Neural cell (in vitro differentiated cells): ENCODE data around the gene RAI14. TPM values are rescaled to one million over a fixed set of nuclear protein-coding genes. Genes with fewer than 3 reads are reported as not detected.
"Not testable (repeated sequence)": the region's sequence is repeated elsewhere in the genome, so short reads cannot be mapped to it uniquely, and the experiment has no call there.

Experiments
- H2AFZ ChIP-seq: fragments of 200-600, 300-800 bp; sonication (generic), shearing (Covaris generic); 2 replicates; pipeline ENCODE4 v1.6.0; 2014; ENCODE audit warnings: low read depth, mild to moderate bottlenecking, antibody characterized with exemption, low read length, moderate library complexity
- H3F3A ChIP-seq: fragments of 200-600 bp; shearing (Covaris generic); 2 replicates; pipeline ENCODE4 v1.6.1; 2016; ENCODE audit warnings: mild to moderate bottlenecking, moderate library complexity, mixed read lengths, antibody characterized with exemption, low read length; ENCODE audit not compliant: insufficient read depth, poor library complexity, severe bottlenecking
- H3K27ac ChIP-seq: fragments of 200-600, 300-800 bp; sonication (generic), shearing (Covaris generic); 2 replicates; pipeline ENCODE4 v1.5.1; 2014; ENCODE audit warnings: mild to moderate bottlenecking, low read length, moderate library complexity
- H3K27me3 ChIP-seq: fragments of 300-800, 200-600 bp; sonication (generic), shearing (Covaris generic); 2 replicates; pipeline ENCODE4 v1.6.0; 2014; ENCODE audit warnings: mild to moderate bottlenecking, low read depth, low read length, moderate library complexity; ENCODE audit not compliant: insufficient read depth
- H3K36me3 ChIP-seq: fragments of 300-800, 200-600 bp; sonication (generic), shearing (Covaris generic); 2 replicates; pipeline ENCODE4 v1.5.1; 2014; ENCODE audit warnings: mild to moderate bottlenecking, antibody characterized with exemption, low read length, moderate library complexity; ENCODE audit not compliant: insufficient read depth
- H3K4me2 ChIP-seq: fragments of 300-800, 200-600 bp; sonication (generic), shearing (Covaris generic); 2 replicates; pipeline ENCODE4 v1.6.0; 2014; ENCODE audit warnings: mild to moderate bottlenecking, low read length
- H3K4me3 ChIP-seq: fragments of 300-800, 200-600 bp; sonication (generic), shearing (Covaris generic); 2 replicates; pipeline ENCODE4 v1.5.1; 2014; ENCODE audit warnings: mild to moderate bottlenecking, low read length, moderate library complexity
- H3K79me2 ChIP-seq: fragments of 200-600 bp; shearing (Covaris generic); replicated peaks from 2 replicates; pipeline ENCODE4 v1.6.0; 2014; ENCODE audit warnings: mild to moderate bottlenecking, low read length, moderate library complexity; ENCODE audit not compliant: insufficient read depth
- H3K9ac ChIP-seq: fragments of 300-800, 200-600 bp; sonication (generic), shearing (Covaris generic); 2 replicates; pipeline ENCODE4 v1.6.1; 2016; ENCODE audit warnings: mild to moderate bottlenecking, low read length, mixed read lengths
- H3K9me2 ChIP-seq: fragments of 200-600 bp; shearing (Covaris generic); 2 replicates; pipeline ENCODE4 v1.6.1; 2016; ENCODE audit warnings: mild to moderate bottlenecking, low read length, mixed read lengths; ENCODE audit not compliant: insufficient read depth
- H3K9me3 ChIP-seq: fragments of 200-600, 300-800 bp; sonication (generic), shearing (Covaris generic); 2 replicates; pipeline ENCODE4 v1.6.1; 2016; ENCODE audit warnings: mild to moderate bottlenecking, mixed run types, low read length, moderate library complexity, mixed read lengths
- H4K20me1 ChIP-seq: fragments of 200-600 bp; shearing (Covaris generic); 2 replicates; pipeline ENCODE4 v1.6.1; 2016; ENCODE audit warnings: mild to moderate bottlenecking, mixed run types; ENCODE audit not compliant: insufficient read depth
- CTCF ChIP-seq: fragments of 450-650 bp; IDR thresholded peaks from 2 replicates; pipeline ENCODE4 v1.5.1; 2014; ENCODE audit warnings: antibody characterized with exemption, mild to moderate bottlenecking, moderate library complexity; ENCODE audit not compliant: poor library complexity, severe bottlenecking
- EP300 ChIP-seq: fragments of 450-650 bp; conservative IDR thresholded peaks from 2 replicates; pipeline ENCODE4 v1.6.1; 2014; ENCODE audit warnings: antibody characterized with exemption, mild to moderate bottlenecking, moderate library complexity; ENCODE audit not compliant: poor library complexity, severe bottlenecking
- EZH2 ChIP-seq: fragments of 200-600, 300-800 bp; shearing (Covaris generic), sonication (generic); IDR thresholded peaks from 2 replicates; pipeline ENCODE4 v1.6.1; 2014; ENCODE audit warnings: antibody characterized with exemption, low read length, borderline replicate concordance, mild to moderate bottlenecking; ENCODE audit not compliant: insufficient read depth, poor library complexity, severe bottlenecking
- MXI1 ChIP-seq: fragments of 450-650 bp; conservative IDR thresholded peaks from 2 replicates; pipeline ENCODE4 v1.6.1; 2014; ENCODE audit warnings: antibody characterized with exemption, mild to moderate bottlenecking; ENCODE audit not compliant: poor library complexity, severe bottlenecking
- POLR2AphosphoS5 ChIP-seq: IDR thresholded peaks from 2 replicates; pipeline ENCODE4 v1.6.1; 2012
- RAD21 ChIP-seq: fragments of 450-650 bp; conservative IDR thresholded peaks from 2 replicates; pipeline ENCODE4 v1.6.1; 2014; ENCODE audit warnings: antibody characterized with exemption, mild to moderate bottlenecking, moderate library complexity
- REST ChIP-seq: IDR thresholded peaks from 2 replicates; pipeline ENCODE4 v1.6.1; 2012; ENCODE audit warnings: borderline replicate concordance
- SMC3 ChIP-seq: fragments of 450-650 bp; conservative IDR thresholded peaks from 2 replicates; pipeline ENCODE4 v1.6.1; 2014; ENCODE audit warnings: antibody characterized with exemption, mild to moderate bottlenecking, moderate library complexity; ENCODE audit not compliant: poor library complexity
- TAF1 ChIP-seq: IDR thresholded peaks from 2 replicates; pipeline ENCODE4 v1.6.1; 2012; ENCODE audit warnings: low read depth
- polyA plus RNA-seq: library from polyadenylated mRNA; depleted of rRNA; stranded (reverse); fragments of >200 nt; gene quantifications from 2 replicates; pipeline ENCODE4 v1.2.3, GENCODE V29; 2014

Gene RAI14
- polyA plus RNA-seq, 1 donor from 2014 or later: 7.8 TPM

GRCh38 chr5:34774139-34774538 lies 118.0 kb downstream of the RAI14 start:
- Histone ChIP-seq H3K36me3 (no peaks in the 10 kb centered on the region), H3K79me2 (no peaks in the 10 kb centered on the region), H3K4me3 (no peak overlapping the region), H3K9me3 (no peaks in the 10 kb centered on the region), H2AFZ (no peak overlapping the region), H3K27ac (no peak overlapping the region), H3K9me2 (no peaks in the 10 kb centered on the region), H3F3A (no peaks in the 10 kb centered on the region), H3K4me2 (no peak overlapping the region), H3K27me3 (no peaks in the 10 kb centered on the region), H3K9ac (no peak overlapping the region), H4K20me1 (no peaks in the 10 kb centered on the region)
- TF ChIP-seq EP300 (no peak), CTCF (no peak), MXI1 (no peak), TAF1 (no peak), EZH2 (no peak), SMC3 (no peak), REST (no peak), RAD21 (no peak)

- H3K9ac ChIP-seq, H3K9me3 ChIP-seq, H3K4me3 ChIP-seq, H4K20me1 ChIP-seq, H3K27me3 ChIP-seq, H3K4me2 ChIP-seq, H3K9me2 ChIP-seq, H3K79me2 ChIP-seq, H2AFZ ChIP-seq, H3K27ac ChIP-seq, H3K36me3 ChIP-seq, H3F3A ChIP-seq: not testable (repeated sequence)
Observed at GRCh38 chr5:34774678-34775077, 118.5 kb downstream of the RAI14 start.

GRCh38 chr5:34775886-34776285 lies 119.8 kb downstream of the RAI14 start:
- no peak overlapping the region for H3K4me3 ChIP-seq
- H3K27ac ChIP-seq: no peak overlapping the region
- H3F3A ChIP-seq: no peaks in the 10 kb centered on the region
- TF ChIP-seq EP300 (no peak), RAD21 (no peak), REST (no peak), SMC3 (no peak), EZH2 (no peak), MXI1 (no peak), CTCF (no peak), TAF1 (no peak), POLR2AphosphoS5 (no peak)
- no peaks in the 10 kb centered on the region for H3K36me3 ChIP-seq
- no peak overlapping the region for H3K4me2 ChIP-seq
- H4K20me1 ChIP-seq: no peaks in the 10 kb centered on the region
- H3K9me2 ChIP-seq: no peaks in the 10 kb centered on the region
- H3K79me2 ChIP-seq: no peaks in the 10 kb centered on the region
- H2AFZ ChIP-seq: no peak overlapping the region
- no peaks in the 10 kb centered on the region for H3K27me3 ChIP-seq
- H3K9me3 ChIP-seq: no peaks in the 10 kb centered on the region
- H3K9ac ChIP-seq: no peak overlapping the region
